Renal cortex interstitium (tissue), 3 donors: ENCODE measurements around the gene ANKRD13A. TPM values are rescaled to one million over a fixed set of nuclear protein-coding genes. Genes with fewer than 3 reads are reported as not detected.

Source experiments
- polyA plus RNA-seq, 3 donors: library from polyadenylated mRNA; unstranded; fragments of 120-200 nt; gene quantifications; one replicate each; pipeline ENCODE4 v1.2.1, GENCODE V29; 2013; ENCODE audit not compliant: insufficient read length in 3 of 3

ANKRD13A gene
- polyA plus RNA-seq, 3 donors = 33.9 to 54.6 (median 43.8) TPM

Other genes with a start within 250 kb of the ANKRD13A start
- gene TRPV4, start 166.0 kb upstream of the ANKRD13A start, polyA plus RNA-seq = 10 to 100 TPM in 2 of 3 donors, 1 to 10 TPM in 1; 9.8 to 18.8 (median 14.8) TPM
- 10 to 100 TPM; 32.4 to 36.4 (median 33.5) TPM for gene GLTP, start 118.9 kb upstream of the ANKRD13A start, polyA plus RNA-seq
- gene TCHP, start 99.2 kb upstream of the ANKRD13A start, polyA plus RNA-seq = 10 to 100 TPM; 23.0 to 30.5 (median 27.8) TPM
- 10 to 100 TPM; 33.6 to 48.9 (median 34.4) TPM for gene GIT2, start 3.1 kb upstream of the ANKRD13A start, polyA plus RNA-seq
- 10 to 100 TPM; 29.8 to 44.8 (median 31.0) TPM for gene C12orf76, start 49.1 kb downstream of the ANKRD13A start, polyA plus RNA-seq
- gene IFT81, start 124.9 kb downstream of the ANKRD13A start, polyA plus RNA-seq = 10 to 100 TPM; 45.6 to 67.2 (median 53.8) TPM